GM21360 (cell line): ENCODE results near the gene HOXB4.

Experiments
- ATAC-seq: cut with Tn5 transposase; IDR thresholded peaks from one replicate; pipeline ENCODE4 v1.9.1; 2021; ENCODE audit warnings: mild to moderate bottlenecking, moderate library complexity; ENCODE audit not compliant: unreplicated experiment

The HOXB4 gene

GRCh38 chr17:48601539-48602425 lies 23.6 kb upstream of the HOXB4 start:
- no peak for ATAC-seq

DNA sequence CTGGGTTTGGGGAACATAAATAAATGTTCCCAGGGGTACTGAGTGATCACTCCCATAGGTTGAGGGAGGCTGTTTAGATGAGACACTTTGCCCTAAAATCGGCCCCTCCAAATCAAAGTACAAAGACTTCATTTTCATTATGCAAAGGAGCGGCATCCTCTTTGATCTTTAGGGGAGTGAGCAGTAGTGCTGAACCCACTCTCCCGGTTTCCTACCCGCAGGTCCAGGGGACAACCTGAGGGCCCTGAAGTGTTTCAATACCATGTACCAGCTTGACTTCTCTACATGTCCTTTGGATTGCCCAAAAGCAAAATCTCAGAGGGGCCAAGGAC lies 23.0 kb upstream of the HOXB4 start:
- no peak for ATAC-seq

GRCh38 chr17:48600244-48601098 lies 22.3 kb upstream of the HOXB4 start:
- no peak for ATAC-seq

- ATAC-seq = no peak
Observed at GRCh38 chr17:48599354-48599753, 21.2 kb upstream of the HOXB4 start.

- ATAC-seq = no peak
Observed at GRCh38 chr17:48598736-48599135, 20.6 kb upstream of the HOXB4 start.

- ATAC-seq = no peak
Observed at GRCh38 chr17:48597778-48598631, 19.9 kb upstream of the HOXB4 start.

DNA sequence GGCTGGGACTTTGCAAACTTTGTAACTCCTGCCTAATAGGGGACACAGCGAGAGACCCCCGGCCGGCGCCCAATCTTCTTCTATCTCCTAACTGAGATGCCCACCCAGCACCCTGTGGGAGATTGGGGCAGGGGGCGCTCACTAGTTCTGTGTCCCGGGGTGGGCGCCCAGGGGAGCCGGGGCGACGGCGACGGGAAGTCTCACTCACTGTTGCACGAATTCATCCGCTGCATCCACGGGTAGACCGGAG lies 19.3 kb upstream of the HOXB4 start:
- no peak for ATAC-seq

DNA sequence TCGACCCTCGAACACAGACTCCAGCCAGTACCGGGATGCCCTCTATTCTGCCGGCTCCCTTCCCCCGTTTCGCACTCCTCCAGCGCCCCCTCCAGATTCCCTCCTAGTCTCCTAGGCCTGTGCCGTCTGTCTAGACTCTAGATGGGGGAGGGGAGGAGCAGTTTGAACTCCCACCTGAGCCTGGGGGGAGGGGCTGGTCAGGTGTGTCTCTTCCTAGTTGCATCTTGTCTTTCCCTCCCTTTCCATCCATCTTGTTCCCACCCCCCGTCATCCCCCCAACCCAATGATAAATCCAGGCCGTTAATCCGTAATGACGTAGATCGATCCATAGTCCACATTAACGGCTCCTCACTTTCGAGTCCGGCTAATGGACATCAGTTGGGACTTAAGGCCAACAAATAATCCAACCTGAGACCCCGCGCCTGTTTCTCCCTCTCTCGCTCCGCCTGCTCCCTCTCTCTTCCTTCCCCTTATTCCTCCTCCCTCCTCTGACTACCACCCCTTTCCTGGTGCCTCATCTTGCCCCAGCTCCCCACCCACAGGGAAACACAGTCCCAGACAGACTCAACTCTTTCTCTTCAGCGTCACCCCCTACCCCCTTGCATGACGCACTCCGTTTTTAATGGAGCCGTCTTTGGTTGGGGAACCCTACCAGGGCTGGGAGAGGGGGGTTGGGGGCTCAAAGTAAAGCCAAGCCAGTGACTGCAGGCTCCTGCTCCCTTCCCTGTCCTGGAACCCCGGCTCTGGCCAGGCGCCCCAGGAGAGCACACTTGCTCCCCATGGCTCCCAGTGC lies 18.8 kb upstream of the HOXB4 start:
- no peak for ATAC-seq

GRCh38 chr17:48596000-48596734 lies 18.0 kb upstream of the HOXB4 start:
- ATAC-seq = no peak

- no peak for ATAC-seq
Observed at GRCh38 chr17:48595278-48595999, 17.3 kb upstream of the HOXB4 start.

GRCh38 chr17:48594538-48595277 lies 16.6 kb upstream of the HOXB4 start:
- no peak for ATAC-seq

GRCh38 chr17:48593840-48594537 lies 15.8 kb upstream of the HOXB4 start:
- no peak for ATAC-seq

GRCh38 chr17:48593126-48593829 lies 15.1 kb upstream of the HOXB4 start, which contains the start of gene HOXB5:
HOXB5 (minus strand) TSS chr17:48593779; CDS start chr17:48593682, 97 bp downstream.
- no peak for ATAC-seq

DNA sequence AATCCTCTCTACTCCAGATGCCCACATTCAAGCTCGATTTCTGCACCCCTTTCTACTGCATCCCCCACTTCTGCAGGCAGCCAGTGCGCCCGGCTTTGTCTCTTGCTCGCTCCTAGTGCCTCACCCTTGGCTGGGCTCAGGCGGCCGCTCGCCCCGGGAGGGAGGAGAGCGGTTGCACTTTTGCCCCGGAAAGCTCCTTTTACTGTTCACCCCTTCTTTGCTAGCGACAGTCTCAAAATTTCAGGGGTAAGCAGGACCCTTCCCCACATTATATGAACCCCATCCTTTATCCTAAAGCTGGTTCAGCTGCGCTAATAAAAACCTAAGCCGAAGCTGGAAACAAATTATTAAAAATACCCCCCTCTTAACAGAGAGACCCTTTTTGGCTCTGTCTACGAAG lies 14.4 kb upstream of the HOXB4 start:
- ATAC-seq = no peak

DNA sequence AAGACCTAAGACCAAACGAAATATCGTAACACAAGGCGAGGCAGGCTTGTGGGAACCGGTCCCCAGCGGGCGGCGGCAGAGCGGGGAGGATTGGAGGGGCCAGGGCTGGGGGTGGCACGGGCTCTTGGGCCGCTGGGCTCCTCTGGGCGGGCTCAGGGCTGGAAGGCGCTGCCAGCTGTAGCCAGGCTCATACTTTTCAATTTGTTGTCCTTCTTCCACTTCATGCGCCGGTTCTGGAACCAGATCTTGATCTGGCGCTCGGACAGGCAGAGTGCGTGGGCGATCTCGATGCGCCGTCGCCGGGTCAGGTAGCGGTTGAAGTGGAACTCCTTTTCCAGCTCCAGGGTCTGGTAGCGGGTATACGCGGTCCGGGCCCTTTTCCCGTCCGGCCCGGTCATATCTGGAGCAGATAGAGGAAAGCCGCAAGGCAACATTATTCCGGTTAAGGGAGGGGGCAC lies 13.9 kb upstream of the HOXB4 start:
- ATAC-seq = no peak

DNA sequence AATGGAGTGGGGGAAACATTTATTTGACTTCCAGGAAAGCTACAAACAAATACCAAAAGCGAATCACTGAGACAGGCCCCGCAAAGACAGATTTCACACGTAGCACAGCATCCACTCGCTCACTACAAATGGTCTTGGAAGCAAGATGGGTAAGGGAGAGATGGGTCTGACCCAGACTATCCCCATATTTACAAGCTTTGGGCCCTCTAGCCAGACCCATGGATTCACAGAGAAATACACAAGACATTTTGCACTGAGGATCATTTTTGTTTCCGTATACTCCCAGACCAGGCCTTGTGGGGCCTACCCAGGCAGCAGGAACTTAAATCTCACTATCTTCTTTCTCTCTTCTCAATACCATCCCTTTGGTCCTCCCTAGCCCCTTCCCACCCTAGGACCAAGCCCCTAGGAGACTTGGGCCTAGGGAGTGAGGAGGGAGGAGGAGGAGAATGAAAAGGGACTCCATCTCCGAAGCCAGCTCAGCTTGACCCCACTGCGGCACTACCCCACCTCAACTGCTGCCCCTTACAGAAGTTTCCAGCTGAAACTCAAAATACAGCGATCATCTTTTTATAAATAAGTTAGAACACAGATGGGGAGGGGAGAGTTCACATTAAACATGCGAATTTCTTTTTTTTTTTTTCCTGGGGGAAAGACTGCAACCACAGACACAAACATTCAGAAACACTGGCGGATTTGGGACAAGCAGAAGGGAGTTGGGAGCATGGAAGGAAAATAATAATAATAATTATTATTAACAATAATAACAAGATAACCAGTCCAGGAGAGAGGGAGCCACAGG lies 13.3 kb upstream of the HOXB4 start:
- no peak for ATAC-seq
